Right kidney (tissue), 1 donor: ENCODE results near the gene EXOC2.
"Not testable (repeated sequence)": the region's sequence is repeated elsewhere in the genome, so short reads cannot be mapped to it uniquely, and the experiment has no call there.

Experiments
- DNase-seq: peaks from one replicate; pipeline ENCODE4 v3.0.0-alpha.2; 2016

Gene EXOC2

DNA sequence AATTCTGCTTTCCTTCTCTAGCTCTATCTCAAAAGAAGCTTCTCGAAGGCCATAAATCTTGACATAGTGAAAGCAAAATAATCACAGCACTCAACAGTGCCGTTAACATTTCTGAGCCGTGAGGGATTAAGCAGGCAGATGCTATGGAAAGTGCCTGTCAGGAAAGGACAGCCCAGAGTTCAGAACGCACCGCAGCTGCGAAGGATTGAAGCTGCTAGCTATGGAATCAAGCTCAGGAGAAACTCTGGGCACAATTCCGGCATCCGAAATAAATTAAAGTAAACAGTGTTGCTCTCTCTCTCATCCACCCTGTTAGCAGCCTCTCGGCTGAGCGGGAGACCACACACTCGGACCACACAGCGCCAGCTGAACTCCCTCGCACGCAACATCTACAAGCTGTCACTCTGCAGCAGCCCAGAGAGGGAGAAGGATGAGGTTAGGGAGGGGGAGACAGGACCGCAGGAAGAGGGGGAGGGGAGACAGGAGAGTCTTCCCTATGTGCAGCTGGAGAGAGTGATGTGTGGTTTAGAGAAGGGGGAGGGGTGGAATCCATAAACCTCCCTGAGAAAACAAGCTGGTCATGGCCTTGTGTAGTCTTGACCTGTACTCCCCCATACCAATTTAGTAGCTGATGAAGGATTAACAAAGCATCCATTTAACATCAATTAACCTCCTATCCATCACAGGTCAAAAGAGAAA lies 9.0 kb downstream of the EXOC2 start:
- DNase-seq = peak; percentile 65

DNA sequence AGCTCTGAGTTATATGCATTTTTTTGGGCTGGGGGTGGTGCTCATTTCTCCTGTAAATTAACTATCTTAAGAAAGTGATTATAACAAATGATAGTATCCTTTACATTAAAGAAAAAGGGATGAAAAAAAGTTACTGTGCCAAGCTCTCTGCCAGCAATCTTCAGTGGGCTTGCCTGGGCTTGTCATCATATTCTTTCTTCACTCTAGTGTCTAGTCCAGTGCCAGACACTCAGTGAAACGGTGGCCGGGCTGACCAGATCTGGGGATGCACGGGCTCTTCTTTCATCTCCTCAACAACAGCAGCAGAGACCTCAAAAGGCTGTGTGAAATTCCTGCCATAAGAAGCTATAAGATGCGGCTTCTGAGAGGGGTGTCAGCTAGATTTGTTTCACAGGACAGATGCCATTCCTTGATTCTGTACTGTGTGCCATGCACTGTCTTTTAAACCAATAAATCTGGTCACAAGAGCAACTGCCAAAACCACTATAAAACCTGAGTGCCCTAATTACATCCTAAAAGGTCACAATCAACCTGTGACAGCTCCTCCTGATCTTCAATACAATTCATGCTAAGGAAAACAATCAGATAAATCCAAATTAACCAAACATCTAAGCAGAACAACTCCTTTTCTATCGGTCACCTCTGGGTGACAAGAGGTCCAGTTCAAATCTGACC lies 12.1 kb downstream of the EXOC2 start:
- DNase-seq = no peak

DNA sequence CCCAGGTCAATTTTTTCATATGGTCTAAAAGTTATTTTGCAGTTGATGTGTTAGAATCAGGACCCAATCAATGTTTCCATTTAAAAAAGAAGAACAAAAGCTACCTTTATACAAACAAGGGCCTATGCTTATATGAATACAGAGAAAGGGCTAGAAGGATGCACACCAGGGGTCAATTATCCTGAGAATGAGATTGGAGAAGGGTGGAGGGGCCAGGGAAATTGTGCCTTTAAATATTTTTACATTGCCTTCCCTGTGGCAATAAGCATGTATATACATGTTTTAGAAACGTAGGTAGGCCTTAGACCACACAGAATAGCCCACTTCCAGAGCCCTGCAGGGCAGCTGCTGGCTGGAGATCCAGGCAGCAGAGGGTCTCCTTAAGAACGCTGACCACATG lies 12.7 kb downstream of the EXOC2 start:
- no peak for DNase-seq

DNA sequence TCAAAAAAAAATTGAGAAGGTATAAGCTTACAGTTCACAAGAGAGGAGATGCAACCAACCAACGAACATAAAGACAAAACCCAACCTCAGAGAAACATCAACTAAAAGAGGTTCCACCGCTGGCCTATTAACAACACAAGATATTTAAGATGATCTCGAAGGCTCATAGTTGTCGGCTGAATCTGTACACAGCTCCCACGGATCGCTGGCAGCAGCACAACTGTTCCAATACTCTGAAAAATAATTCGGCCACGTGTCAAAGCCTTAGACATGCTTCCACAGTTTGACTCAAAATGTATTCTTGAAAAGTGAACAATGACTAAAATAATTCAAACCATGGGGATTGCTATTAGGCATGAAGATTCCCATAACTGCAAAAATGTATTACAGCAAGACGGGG lies 13.7 kb downstream of the EXOC2 start:
- DNase-seq = no peak

DNA sequence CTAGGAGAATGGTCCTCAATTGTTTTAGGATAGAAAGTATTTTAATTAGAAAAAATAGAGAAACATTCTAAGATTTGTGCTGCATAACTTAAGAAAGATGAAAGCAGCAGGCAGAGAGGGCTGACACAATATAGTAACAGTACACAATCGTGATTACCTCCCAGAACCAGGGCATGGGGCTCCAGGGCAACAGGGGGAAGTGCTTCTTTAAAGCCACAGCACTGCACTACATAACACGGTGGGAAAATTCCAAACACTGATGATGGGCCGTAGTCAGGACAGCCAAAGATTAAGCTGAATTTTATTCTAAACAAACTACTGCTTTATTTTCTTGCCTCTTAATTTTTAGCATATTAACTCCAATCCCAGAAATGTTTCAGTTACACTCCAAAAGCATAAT lies 14.4 kb downstream of the EXOC2 start:
- no peak for DNase-seq

DNA sequence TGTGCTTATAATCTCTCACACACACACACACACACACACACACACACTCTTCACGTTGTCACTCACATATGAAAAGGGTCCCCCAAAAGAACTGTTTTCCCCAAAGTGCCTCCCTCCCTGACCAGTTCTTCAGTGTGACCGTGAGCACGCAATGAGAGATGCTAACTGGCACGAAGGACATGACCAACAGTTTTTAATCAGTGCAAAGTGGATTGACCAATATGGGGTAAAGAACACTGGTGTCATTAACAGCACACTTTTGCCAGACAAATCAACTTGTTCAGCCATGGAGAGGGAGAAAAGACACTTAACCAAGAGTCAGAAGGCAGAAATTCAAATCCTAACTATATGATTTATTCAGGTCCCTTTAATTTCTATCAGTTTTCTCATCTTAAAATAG lies 15.0 kb downstream of the EXOC2 start:
- no peak for DNase-seq

DNA sequence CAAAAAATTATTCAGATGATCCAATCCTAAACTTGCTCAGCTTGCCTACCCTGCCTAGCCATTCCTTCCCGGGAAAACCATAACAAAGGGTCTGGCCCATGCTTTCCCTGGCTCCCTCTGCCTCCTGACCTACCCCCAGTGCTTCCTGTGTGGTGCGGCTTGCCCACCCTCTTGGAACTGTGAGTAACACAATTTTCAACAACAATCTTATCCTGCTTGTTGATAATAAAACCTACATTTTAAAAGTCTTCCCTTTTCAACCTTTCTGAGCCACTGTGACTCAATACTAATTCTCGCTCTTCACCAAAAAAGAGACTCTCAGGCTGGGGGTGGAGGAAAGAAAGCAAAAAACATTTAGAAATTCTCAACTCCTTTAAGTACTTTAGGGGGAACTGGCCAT lies 18.0 kb downstream of the EXOC2 start:
- no peak for DNase-seq

DNA sequence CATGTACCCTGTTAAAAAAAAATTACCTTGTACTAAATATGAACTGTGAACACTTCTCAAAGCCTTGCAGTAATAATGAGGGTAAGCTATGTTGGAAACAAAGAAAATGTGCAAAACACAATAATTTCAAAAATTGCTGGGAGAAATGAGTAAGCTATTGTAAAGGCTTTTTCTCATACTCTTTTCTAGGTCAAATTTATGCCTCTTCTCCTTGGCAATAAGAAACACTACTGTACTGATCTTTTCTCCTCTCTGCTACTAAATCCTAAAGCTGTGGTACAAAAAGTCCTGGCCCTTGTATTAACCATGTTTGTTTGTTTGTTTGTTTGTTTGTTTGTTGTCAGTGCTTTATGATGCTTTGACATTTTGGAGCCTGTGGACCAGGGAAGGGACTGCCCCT lies 18.5 kb downstream of the EXOC2 start:
- DNase-seq = no peak

DNA sequence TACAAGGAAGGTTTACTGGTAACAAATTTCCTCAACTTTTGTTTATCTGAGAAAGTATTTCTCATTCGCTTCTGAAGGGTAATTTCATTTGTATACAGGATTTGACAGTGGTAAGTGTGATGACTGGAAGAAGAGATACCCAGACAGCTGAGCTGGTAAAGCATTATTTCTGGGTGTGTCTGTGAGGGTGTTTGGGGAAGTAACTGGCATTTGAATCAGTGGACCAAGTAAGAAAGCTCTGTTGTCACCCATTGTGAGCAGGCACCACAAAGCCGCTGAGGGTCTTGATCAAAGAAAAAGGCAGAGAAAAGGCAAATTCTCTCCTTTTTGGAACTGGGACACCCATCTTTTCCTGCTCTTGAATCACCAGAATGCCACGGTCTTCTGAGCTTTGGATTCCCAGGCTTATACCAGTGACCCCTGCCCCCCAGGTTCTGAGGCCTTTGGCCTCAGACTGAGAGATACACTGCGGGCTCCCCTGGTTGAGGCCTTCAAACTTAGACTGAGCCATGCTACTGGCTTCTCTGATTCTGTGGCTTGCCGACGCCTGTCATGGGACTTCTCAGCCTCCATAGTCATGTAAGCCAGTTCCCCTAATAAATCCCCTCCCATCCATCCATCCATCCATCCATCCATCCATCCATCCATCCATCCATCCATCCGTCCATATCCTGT lies 25.5 kb downstream of the EXOC2 start:
- no peak for DNase-seq

DNA sequence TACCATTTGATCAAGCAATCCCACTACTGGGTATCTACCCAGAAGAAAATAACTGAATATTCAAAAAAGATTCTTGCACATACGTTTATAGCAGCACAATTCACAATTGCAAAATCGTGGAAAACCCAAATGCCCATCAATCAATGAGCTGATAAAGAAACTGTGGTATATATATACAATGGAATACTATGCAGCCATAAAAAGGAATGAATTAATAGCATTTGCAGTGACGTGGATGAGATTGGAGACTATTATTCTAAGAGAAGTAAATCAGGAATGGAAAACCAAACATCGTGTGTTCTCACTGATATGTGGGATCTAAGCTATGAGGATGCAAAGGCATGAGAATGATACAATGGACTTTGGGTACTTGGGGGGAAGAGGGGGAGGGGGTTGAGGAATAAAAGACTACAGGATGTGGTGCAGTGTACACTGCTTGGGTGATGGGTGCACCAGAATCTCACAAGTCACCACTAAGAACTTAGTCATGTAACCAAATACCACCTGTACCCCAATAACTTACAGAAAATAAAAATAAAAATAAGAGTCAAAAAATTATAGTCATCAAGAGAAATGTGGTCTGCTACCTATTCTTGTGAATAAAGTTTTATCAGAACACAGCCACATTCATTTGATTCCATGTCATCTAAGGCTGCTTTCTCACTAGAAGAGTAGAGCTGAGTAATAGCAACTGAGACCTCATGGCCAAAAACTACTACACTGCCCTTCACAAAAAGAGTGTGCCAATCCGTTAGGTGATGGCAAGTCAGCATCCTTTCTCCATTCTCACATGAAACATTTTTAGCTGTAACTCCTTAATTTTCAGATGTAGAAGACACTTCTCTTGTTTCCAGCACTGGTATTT lies 27.3 kb downstream of the EXOC2 start:
- no peak for DNase-seq

DNA sequence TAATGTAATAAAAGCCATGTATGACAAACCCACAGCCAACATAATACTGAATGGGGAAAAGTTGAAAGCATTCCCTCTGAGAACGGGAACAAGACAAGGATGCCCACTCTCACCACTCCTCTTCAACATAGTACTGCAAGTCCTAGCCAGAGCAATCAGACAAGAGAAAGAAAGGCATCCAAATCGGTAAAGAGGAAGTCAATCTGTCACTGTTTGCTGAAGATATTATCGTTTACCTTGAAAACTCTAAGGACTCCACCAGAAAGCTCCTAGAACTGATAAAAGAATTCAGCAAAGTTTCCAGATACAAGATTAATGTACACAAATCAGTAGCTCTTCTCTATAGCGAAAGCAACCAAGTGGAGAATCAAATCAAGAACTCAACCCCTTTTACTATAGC lies 29.2 kb downstream of the EXOC2 start:
- not testable (repeated sequence) for DNase-seq

DNA sequence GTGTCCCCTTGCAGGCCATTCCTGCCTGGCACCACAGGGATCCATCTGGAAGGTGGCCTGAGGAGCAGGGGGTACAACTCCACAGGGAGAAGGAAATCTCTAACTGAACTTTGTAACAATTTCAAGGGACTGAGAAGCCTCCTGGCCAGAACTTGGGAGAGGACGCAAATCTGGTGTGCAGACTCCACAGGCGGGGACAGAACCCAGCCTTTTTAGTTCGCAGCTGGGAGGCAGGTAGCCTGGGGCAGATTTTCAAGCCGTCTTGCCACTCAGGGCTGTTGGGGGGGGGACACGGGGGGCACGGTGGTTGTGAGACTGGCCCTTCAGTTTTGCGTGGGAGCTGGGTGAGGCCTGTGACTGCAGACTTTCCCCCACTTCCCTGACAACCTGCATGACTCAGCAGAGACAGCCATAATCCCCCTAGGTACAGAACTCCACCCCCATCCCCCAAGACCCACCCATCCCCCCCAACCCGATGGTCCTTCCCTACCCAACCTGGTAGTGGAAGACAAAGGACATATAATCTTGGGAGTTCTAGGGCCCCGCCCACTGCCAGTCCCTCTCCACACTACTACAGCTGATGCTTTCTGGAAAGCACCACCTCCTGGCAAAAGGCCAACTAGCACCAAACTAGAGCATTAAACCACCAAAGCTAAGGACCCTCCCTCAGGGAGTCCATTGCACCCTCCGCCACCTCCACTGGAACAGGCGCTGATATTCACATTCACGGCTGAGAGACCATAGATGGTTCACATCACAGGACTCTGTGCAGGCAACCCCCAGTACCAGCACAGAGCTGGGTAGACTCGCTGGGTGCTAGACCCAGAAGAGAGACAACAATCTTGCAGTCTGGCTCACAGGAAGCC lies 33.0 kb downstream of the EXOC2 start:
- DNase-seq = no peak

DNA sequence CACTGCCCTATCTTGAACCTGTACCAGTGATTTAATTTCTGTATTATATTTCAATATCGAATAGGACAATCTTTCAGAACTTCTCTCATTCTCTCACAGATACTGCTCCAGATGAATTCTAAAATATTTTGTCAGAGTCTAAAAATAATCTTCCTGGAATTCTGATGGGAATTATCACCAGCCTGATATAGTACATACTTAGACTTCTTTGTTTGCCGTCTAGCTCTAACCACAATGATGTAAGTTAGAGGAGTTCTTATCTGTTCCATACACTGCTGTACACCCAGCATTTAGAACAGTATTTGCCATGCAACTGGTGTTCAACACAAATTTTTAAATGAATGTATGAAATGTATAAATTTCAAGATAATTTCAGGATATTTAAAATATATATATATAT lies 34.7 kb downstream of the EXOC2 start:
- no peak for DNase-seq

DNA sequence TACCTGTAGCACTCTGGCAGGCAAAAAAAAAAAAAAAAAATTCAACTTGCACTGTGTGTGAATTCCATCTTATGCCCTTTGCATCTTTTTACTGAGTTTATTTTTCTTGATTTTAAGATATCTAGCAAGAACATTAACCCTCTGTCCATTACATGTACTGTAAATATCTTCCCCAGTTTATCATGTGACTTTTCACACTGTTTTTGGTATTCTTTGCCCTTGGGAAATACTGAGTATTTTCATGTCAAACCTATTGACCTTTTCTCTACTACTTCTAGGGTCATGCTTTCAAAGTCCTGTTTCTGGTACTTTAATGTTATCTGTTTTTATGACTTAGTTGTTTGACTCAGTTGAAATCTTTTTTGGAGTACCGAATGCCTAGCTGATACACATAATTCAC lies 35.2 kb downstream of the EXOC2 start:
- no peak for DNase-seq

DNA sequence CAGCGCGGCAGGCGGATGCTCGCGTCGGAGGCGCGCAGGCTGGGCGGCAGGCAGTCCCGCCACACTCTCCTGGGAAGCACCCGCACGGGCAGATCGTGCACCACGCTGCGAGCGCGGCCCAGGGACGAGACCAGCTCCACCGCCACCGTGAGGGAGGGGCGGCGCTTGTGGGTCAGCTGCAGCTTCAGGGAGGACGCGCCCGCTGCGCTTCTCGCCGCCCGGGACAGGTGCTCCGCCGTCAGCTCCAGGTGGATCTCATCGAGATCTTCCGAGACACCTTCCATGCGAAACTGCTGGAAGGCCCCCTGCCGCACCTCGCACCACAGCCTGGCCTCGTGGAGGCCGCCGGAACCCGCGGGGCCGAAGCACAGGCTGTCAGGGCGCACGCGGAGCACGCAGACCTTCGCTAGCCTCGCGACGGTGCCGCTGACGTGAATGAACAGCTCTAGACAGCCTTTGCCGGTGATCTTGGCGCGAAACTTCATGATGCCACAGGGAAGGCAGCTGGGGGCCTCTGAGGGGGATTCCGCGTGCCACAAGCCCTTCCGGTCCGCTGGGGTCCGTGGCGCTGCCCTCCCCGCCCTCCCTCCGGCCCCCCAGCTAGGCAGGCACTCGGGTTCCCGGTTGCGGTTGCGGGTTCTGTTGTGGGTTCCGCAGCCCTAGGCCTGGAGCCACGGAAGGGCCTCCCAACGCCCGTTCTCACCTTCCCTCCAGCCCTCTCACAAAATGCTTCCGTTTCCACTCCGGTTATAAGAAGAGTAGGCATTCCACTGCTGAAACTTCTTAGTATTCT lies 36.3 kb downstream of the EXOC2 start, which contains the start of gene HUS1B:
TSS of gene HUS1B (minus strand) at position 641 of the 793 bp plus-strand sequence. CDS start at position 485, 156 bp downstream.
- no peak for DNase-seq

DNA sequence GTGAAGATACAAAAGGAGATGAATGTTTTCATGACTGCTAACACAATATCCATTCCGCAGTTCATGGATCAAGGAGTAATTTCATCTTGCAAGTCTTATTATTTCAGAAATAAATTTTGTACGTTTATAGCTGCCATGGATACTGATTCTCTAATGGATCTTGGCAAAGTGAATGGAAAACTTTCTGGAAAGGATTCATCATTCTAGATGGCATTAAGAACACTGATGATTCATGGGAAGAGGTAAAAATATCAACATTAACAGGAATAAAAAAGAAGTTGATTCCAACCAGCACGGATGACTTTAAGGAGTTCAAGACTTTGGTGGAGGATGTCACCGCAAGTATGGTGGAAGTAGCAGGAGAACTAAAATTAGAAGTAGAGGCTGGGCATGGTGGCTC lies 38.8 kb downstream of the EXOC2 start:
- no peak for DNase-seq

DNA sequence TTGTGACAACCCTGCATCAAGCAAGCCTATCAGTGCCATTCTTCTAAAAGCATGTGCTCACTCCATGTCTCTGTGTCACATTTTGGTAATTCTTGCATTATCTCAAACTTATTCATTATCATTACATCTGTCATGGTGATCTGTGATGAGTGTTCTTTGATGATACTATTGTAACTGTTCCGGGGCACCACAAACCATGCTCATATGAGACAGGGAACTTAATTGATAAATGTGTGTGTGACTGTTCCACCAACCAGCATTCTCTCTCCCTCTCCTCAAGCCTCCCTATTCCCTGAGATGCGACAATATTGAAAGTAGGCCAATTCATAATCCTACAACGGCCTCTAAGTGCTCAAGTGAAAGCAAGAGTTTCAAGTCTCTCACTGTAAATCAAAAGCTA lies 40.1 kb downstream of the EXOC2 start:
- DNase-seq = no peak

DNA sequence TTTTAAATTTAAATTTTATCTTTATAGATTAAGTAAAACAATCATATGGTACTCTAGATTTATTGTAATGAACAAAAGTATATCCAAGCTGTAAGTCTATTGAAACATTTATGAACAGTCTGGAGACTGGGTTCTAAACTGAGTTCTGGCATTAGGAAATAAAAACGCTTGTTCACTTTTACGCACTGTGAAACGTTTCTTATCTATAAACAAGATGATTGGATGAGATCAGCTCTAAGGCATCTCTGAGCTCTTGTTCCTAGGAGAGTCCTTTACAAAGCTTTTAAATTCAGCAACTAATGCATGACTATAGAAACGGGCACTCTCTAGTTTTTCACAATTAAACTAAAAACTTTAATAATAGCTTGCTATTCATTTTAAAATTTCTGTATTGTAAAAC lies 42.8 kb downstream of the EXOC2 start:
- no peak for DNase-seq

DNA sequence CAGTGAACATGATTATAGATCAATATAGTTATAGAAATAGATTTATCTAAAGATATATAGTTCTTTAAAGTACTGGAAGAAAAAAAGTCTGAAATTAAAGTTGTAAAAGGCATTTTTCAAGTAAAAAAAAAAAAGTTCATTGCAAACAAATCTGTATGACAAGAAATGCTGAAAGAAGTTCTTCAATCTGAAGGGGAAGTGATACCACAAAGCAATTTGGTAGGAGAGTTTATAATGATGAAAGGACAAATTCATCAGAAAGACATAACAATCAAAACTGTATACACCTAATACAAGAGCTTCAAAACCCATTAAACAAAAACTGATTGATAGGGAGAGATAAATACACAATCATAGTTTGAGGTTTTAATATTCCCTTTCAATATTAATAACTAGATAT lies 50.1 kb downstream of the EXOC2 start:
- no peak for DNase-seq

DNA sequence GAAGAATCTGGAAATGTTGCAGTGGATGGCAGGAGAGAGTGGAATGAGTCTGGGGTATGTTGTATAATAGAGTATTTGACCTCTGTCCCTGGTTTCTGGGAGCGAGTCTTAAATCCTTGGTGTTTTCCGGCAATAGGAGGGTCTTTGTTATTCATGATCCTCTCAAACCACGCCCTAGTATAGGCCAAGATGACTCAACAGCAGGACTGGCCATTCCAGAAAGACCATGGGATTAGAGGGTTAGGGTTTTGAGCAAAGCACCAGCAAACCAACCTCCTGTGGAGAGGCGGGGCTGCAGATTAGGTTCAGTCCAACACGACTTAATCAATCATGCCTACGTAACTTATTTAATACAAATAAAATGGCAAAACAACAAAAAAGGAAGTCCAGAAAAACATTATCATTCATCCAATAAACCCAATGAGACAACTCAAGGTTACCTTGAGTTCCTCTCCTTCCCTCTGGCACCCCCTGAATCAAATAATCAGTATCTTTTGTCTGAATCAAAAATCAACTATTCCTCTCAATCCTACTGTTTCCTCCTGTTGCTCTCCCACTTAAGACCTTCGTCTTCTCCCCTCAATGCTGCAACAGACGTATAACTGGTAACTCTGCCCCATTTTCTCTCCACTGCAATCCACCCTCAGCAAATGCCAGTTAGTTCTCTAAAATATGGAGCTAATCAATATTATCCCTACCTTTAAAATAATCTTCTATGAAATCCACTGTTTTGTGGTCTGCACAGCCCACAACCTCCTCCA lies 51.5 kb downstream of the EXOC2 start:
- DNase-seq = no peak
